Measurements from ENCODE around the gene PSMB7. TPM values are rescaled to one million over a fixed set of nuclear protein-coding genes. Genes with fewer than 3 reads are reported as not detected.

Gene PSMB7
- total RNA-seq, 4 donors from 2014 or later = 67.6 to 110 (median 90.8) TPM

DNA sequence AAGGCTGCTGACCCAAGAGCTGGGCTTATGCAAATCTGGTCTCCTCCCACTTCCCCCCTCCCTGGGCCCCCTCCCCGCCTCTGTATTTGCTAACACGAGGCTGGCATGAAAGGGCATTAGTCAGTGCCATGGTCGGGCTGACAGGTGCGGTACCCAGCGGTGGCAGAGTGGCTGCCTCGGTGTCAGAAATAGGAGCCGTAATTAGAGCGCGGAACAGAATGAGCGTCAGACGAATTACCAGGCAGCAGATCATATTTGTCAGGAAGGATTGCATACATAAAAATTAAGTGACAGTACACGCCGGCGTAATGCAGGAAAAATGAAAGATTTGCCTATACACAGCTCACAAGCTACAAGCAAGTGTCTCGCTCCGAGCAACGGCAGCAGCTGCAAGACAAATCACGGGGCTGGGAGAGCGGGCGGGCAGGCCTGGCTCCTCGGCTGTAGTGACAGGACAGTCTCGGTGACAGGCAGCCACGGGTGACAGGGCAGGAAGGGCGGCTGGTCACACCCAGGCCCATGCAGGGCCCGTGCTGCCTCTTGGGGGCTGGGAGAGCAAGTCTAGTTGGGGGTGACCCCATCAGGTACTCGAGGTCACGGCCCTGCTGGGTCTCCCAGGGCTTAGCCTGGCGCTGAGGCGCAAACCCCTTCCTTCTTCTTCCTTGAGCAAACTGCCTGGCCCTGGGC is 85.1 kb downstream of the PSMB7 start:
- H3K4me1 ChIP-seq = no peaks in the 10 kb centered on the region
- DNase-seq = no peak
- H3K36me3 ChIP-seq = peaks cover 0 to 85% (median 0%) of the 10 kb centered on the region in 3 donors
- H3K27ac ChIP-seq = no peak overlapping the region
- no peaks in the 10 kb centered on the region for H3K27me3 ChIP-seq
- no peak overlapping the region for H3K4me3 ChIP-seq
- no peak for TF ChIP-seq CTCF (IDR thresholded peaks at IDR 0.05)
- TF ChIP-seq POLR2A (IDR thresholded peaks at IDR 0.05) = no peak
- H3K9me3 ChIP-seq = no peaks in the 10 kb centered on the region

- no peak overlapping the region for H3K4me3 ChIP-seq
- peaks cover 0 to 76% (median 0%) of the 10 kb centered on the region in 3 donors for H3K36me3 ChIP-seq
- TF ChIP-seq POLR2A (IDR thresholded peaks at IDR 0.05) (no peak), CTCF (IDR thresholded peaks at IDR 0.05) (no peak)
- no peak for DNase-seq
- H3K4me1 ChIP-seq = no peaks in the 10 kb centered on the region
- H3K27ac ChIP-seq = no peak overlapping the region
- no peaks in the 10 kb centered on the region for H3K27me3 ChIP-seq
- H3K9me3 ChIP-seq = no peaks in the 10 kb centered on the region
These were observed 85.9 kb downstream of the PSMB7 start for GRCh38 chr9:124329206-124329792.

DNA sequence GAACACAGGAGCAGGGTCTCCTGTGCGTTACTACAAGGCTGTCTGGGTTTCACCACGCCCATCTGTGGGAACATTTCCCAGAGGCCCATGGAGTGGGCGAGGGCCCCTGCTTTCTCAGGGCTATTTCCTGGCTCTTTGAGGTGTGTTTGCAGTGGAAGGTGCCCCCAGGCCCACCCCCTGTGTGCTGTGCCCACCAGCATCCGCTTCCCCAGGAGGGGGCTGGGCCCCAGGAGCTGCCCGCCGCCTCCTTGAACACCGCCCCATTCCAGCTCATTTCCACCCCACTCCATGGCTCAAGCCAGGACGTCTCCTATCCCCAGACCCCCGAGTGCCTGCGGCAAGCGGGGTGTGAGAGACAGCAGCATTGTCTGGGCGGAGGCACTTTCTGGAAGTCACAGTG is 87.0 kb downstream of the PSMB7 start:
- no peak for TF ChIP-seq CTCF (IDR thresholded peaks at IDR 0.05)
- TF ChIP-seq POLR2A (IDR thresholded peaks at IDR 0.05) = no peak
- Histone ChIP-seq H3K27ac (no peak overlapping the region), H3K4me3 (no peak overlapping the region), H3K9me3 (no peaks in the 10 kb centered on the region), H3K36me3 (peaks cover 0 to 77% (median 0%) of the 10 kb centered on the region in 3 donors), H3K27me3 (no peaks in the 10 kb centered on the region), H3K4me1 (no peaks in the 10 kb centered on the region)
- DNase-seq = no peak

- TF ChIP-seq CTCF (IDR thresholded peaks at IDR 0.05) = no peak
- TF ChIP-seq POLR2A (IDR thresholded peaks at IDR 0.05) = no peak
- no peak for DNase-seq
- no peaks in the 10 kb centered on the region for H3K27me3 ChIP-seq
- no peak overlapping the region for H3K4me3 ChIP-seq
- H3K4me1 ChIP-seq = no peaks in the 10 kb centered on the region
- no peaks in the 10 kb centered on the region for H3K9me3 ChIP-seq
- no peak overlapping the region for H3K27ac ChIP-seq
- peaks cover 0 to 77% (median 0%) of the 10 kb centered on the region in 3 donors for H3K36me3 ChIP-seq
These were observed 87.8 kb downstream of the PSMB7 start for GRCh38 chr9:124327491-124327890.

DNA sequence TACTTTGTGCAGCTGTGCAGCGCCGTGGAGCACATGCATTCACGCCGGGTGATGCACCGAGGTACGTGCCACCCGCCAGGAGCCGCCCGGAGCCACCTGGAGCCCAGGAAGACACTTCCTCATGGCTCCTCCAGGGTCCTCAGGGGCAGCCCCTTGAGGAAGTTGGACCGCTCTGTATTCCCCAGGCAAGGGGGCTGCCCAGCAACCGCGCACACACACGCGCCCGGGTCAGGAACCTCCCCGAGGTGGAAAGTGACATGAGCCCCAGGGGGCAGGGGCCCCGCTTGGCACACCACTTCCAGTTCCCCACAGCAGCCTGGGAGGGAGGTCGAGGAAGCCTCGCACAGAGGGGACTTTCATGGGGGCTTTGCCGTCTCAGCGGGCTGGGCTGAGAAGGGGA is 88.9 kb downstream of the PSMB7 start:
- H3K27ac ChIP-seq = no peak overlapping the region
- no peaks in the 10 kb centered on the region for H3K4me1 ChIP-seq
- H3K9me3 ChIP-seq = no peaks in the 10 kb centered on the region
- no peaks in the 10 kb centered on the region for H3K27me3 ChIP-seq
- H3K4me3 ChIP-seq = no peak overlapping the region
- peaks cover 0 to 78% (median 0%) of the 10 kb centered on the region in 3 donors for H3K36me3 ChIP-seq
- no peak for TF ChIP-seq CTCF (IDR thresholded peaks at IDR 0.05)
- TF ChIP-seq POLR2A (IDR thresholded peaks at IDR 0.05) = no peak
- DNase-seq = no peak
